CD4-positive, alpha-beta T cell (primary cell): Measurements from ENCODE around the gene C5orf24. TPM values are rescaled to one million over a fixed set of nuclear protein-coding genes. Genes with fewer than 3 reads are reported as not detected.
A peak's percentile ranks its signal among the peaks of the same experiment; 100 is the strongest.

Experiments used
- ATAC-seq: fragments of 200-7000 bp; cut with Tn5 transposase; one replicate; pipeline ENCODE4 v1.10.0; 2022; ENCODE audit warnings: mild to moderate bottlenecking; ENCODE audit not compliant: poor library complexity
- CTCF ChIA-PET: fragments of 350-600 bp; sonication (Branson Sonifier 250); formaldehyde crosslinking; loops from one replicate; lab custom pipeline; 2021; ENCODE audit warnings: antibody characterized with exemption, inconsistent platforms; lab: Charles Lee
- POLR2A ChIA-PET: fragments of 350-600 bp; sonication (Branson Sonifier 250); formaldehyde crosslinking; loops from one replicate; lab custom pipeline; 2021; ENCODE audit warnings: antibody characterized with exemption, inconsistent platforms; lab: Charles Lee
- DNase-seq, 14 experiments: peaks; one replicate each; pipeline ENCODE4 v3.0.0-alpha.2; 2013 to 2020; ENCODE audit warnings: mixed read lengths in 2 of 14
- H3K27ac ChIP-seq, 2 donors: one replicate each; pipeline versions ENCODE4 v1.5.1 to v1.7.0; 2013; ENCODE audit warnings: low read length in 2 of 2, low read depth in 1 of 2, mild to moderate bottlenecking in 1 of 2
- H3K27me3 ChIP-seq, 2 experiments: 1 replicate in 1 of 2; 2 replicates in 1 of 2; pipeline versions ENCODE4 v1.6.1 to v1.7.0; 2013; ENCODE audit warnings: low read length in 2 of 2, control low read depth in 1 of 2, mild to moderate bottlenecking in 1 of 2, moderate library complexity in 1 of 2; ENCODE audit not compliant: insufficient read depth in 2 of 2, control insufficient read depth in 1 of 2
- H3K36me3 ChIP-seq: one replicate; pipeline ENCODE4 v1.6.1; 2013; ENCODE audit warnings: low read length, control low read depth; ENCODE audit not compliant: insufficient read depth
- H3K4me1 ChIP-seq: one replicate; pipeline ENCODE4 v1.6.1; 2013; ENCODE audit warnings: low read length, control low read depth; ENCODE audit not compliant: insufficient read depth
- H3K4me3 ChIP-seq: one replicate; pipeline ENCODE4 v1.5.1; 2013; ENCODE audit warnings: mild to moderate bottlenecking, low read length, moderate library complexity
- H3K9me3 ChIP-seq, 2 experiments: 1 replicate in 1 of 2; 2 replicates in 1 of 2; pipeline versions ENCODE4 v1.6.1 to v1.7.0; 2013; ENCODE audit warnings: low read length in 2 of 2, mild to moderate bottlenecking in 2 of 2, control low read depth in 1 of 2, moderate library complexity in 1 of 2; ENCODE audit not compliant: control insufficient read depth in 1 of 2, insufficient read depth in 1 of 2
- H3K27ac Mint-ChIP-seq: one replicate; pipeline ENCODE4 v1.8.0; 2020; ENCODE audit warnings: mixed read lengths
- H3K27me3 Mint-ChIP-seq: one replicate; pipeline ENCODE4 v1.8.0; 2021; ENCODE audit warnings: mixed read lengths
- H3K36me3 Mint-ChIP-seq: one replicate; pipeline ENCODE4 v1.8.0; 2021; ENCODE audit warnings: low read depth, mixed read lengths
- H3K4me1 Mint-ChIP-seq: one replicate; pipeline ENCODE4 v1.8.0; 2021; ENCODE audit warnings: low read depth, mixed read lengths
- H3K4me3 Mint-ChIP-seq: one replicate; pipeline ENCODE4 v1.8.0; 2020; ENCODE audit warnings: mild to moderate bottlenecking, mixed read lengths
- H3K9me3 Mint-ChIP-seq: one replicate; pipeline ENCODE4 v1.8.0; 2020; ENCODE audit warnings: mixed read lengths
- intact Hi-C, 2 experiments: fragments of 100-400 bp; cut with DNase I in 1 of 2; cut with micrococcal nuclease in 1 of 2; formaldehyde crosslinking; loops; one replicate each; pipeline versions ENCODE4 v1.15.1 to v1.9.0; 2023 to 2025; cut with DNase I, micrococcal nuclease
- total RNA-seq, 174 experiments: library from RNA in 2 of 174; stranded (reverse) in 2 of 174; gene quantifications; one replicate each; pipeline ENCODE4 v1.2.3 and lab custom pipeline; 2021 to 2026
- TF ChIP-seq, protein P1 (sequence below): fragments of 200-600 bp; IDR thresholded peaks from one replicate; pipeline ENCODE4 v1.8.0; 2022; ENCODE audit warnings: antibody characterized with exemption, mild to moderate bottlenecking

Gene C5orf24
- total RNA-seq, 2 experiments from 2014 or later: 34.6 to 36.5 TPM

DNA sequence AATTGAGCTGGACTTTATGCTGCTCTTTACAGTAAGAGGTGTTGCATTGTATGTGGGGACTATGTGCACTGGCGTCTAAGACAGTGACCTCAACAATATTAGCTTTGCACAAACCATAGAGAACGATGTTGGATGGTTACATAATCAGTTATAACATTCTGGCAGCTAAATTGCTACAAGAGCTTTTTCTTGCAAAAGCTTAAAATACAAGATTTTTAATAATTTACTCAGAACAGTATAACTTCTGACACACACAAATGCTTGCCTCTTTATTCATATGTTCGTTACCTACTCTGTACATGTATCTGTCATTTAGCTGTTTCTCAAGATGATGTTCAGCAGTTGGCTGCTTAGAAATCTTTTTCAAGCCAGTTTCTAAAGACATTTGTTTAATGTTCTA, 11.6 kb downstream of the C5orf24 start:
- Histone ChIP-seq H3K4me3 (no peak overlapping the region), H3K36me3 (peaks cover 36% of the 10 kb centered on the region), H3K27me3 (no peaks in the 10 kb centered on the region), H3K9me3 (no peaks in the 10 kb centered on the region), H3K4me1 (peaks cover 4% of the 10 kb centered on the region), H3K27ac (no peak overlapping the region)
- Mint-ChIP-seq H3K36me3 (peaks cover 55% of the 10 kb centered on the region), H3K4me1 (peaks cover 26% of the 10 kb centered on the region), H3K27me3 (no peaks in the 10 kb centered on the region), H3K27ac (no peak overlapping the region), H3K4me3 (no peak overlapping the region), H3K9me3 (no peaks in the 10 kb centered on the region)
- TF ChIP-seq, protein P1, sequence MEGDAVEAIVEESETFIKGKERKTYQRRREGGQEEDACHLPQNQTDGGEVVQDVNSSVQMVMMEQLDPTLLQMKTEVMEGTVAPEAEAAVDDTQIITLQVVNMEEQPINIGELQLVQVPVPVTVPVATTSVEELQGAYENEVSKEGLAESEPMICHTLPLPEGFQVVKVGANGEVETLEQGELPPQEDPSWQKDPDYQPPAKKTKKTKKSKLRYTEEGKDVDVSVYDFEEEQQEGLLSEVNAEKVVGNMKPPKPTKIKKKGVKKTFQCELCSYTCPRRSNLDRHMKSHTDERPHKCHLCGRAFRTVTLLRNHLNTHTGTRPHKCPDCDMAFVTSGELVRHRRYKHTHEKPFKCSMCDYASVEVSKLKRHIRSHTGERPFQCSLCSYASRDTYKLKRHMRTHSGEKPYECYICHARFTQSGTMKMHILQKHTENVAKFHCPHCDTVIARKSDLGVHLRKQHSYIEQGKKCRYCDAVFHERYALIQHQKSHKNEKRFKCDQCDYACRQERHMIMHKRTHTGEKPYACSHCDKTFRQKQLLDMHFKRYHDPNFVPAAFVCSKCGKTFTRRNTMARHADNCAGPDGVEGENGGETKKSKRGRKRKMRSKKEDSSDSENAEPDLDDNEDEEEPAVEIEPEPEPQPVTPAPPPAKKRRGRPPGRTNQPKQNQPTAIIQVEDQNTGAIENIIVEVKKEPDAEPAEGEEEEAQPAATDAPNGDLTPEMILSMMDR: no peak
- DNase-seq (no peak), ATAC-seq (no peak)
- intact Hi-C loops: no loop called here
- ChIA-PET POLR2A (interaction anchor here (1.0 to 1.6 kb wide), 2 partner anchors 12 to 17 kb away, joined by 3 to 7 read pairs; partner anchors contain the start of genes C5orf24 and TXNDC15), CTCF (interaction anchor here (1.2 kb wide), 1 partner anchor 47 kb away, joined by 4 read pairs; the partner anchor contains the start of gene PCBD2)

DNA sequence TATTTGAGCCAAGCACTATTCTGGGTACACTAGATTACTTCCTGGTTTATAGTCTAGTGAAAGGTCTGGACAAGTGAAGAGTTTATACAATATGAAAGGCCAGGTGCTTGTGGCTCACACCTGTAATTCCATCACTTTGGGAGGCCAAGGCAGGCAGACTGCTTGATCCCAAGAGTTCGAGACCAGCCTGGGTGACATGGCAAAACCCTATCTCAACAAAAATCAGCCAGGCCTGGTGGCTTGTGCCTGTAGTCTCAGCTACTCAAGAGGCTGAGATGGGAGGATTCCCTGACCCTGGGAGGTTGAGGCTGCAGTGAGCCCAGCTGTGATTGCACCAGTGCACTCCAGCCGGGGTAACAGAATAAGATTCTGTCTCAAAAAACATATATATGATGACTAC, 18.9 kb downstream of the C5orf24 start:
- Histone ChIP-seq H3K4me3 (no peak overlapping the region), H3K27me3 (no peaks in the 10 kb centered on the region), H3K4me1 (no peaks in the 10 kb centered on the region), H3K36me3 (no peaks in the 10 kb centered on the region), H3K9me3 (no peaks in the 10 kb centered on the region), H3K27ac (no peak overlapping the region)
- POLR2A ChIA-PET: interaction anchor here (1.2 kb wide), 1 partner anchor 9 kb away, joined by 4 read pairs; the partner anchor contains the start of gene TXNDC15
- DNase-seq (no peak), ATAC-seq (no peak)
- intact Hi-C loops: no loop called here
- H3K4me1 Mint-ChIP-seq: no peaks in the 10 kb centered on the region
- no peak overlapping the region for H3K27ac Mint-ChIP-seq
- CTCF ChIA-PET: no interaction called here
- TF ChIP-seq, protein P1: no peak
- no peaks in the 10 kb centered on the region for H3K9me3 Mint-ChIP-seq
- H3K4me3 Mint-ChIP-seq: no peak overlapping the region
- H3K27me3 Mint-ChIP-seq: no peaks in the 10 kb centered on the region
- peaks cover 9% of the 10 kb centered on the region for H3K36me3 Mint-ChIP-seq

DNA sequence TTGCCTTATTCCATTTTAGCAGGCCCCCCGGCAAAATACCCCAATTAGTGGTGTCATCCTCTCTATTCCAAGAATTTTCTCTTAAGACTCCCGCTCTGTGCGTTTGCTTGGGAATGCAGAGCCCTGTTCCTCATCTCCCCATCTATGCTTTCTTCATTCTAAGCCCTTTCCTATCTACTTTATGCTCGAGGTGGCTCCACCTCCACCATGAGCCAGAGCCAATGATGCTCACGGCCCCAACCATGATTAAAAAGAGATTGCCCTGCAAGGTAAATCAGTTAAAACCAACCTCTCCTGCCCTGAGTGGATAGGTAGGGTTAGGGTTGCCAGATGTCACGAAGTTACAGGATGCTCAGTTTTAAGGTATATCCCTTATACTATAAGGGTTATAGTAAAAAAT, 27.7 kb downstream of the C5orf24 start:
- Histone ChIP-seq H3K9me3 (no peaks in the 10 kb centered on the region), H3K4me3 (peak overlapping the region; percentile 68), H3K36me3 (peaks cover 5% of the 10 kb centered on the region), H3K27me3 (no peaks in the 10 kb centered on the region), H3K27ac (peak overlapping the region; percentile 87 to 88), H3K4me1 (peaks cover 39% of the 10 kb centered on the region)
- ChIA-PET POLR2A (interaction anchor here (0.7 to 4.2 kb wide), 15 partner anchors 9 to 696 kb away, joined by 3 to 66 read pairs (median 5); partner anchors contain the start of genes C5orf24, CAMLG, DDX46 and PCBD2), CTCF (interaction anchor here (1.0 to 2.1 kb wide), 4 partner anchors 15 to 115 kb away, joined by 3 to 20 read pairs (median 4); partner anchors contain the start of genes C5orf24, DDX46 and PCBD2)
- Mint-ChIP-seq H3K4me3 (peak overlapping the region; percentile 96), H3K27me3 (no peaks in the 10 kb centered on the region), H3K36me3 (peaks cover 17% of the 10 kb centered on the region), H3K9me3 (no peaks in the 10 kb centered on the region), H3K4me1 (peaks cover 38% of the 10 kb centered on the region), H3K27ac (peak overlapping the region; percentile 93)
- intact Hi-C loops: loop anchor here in 1 of 2 experiments (1.0 kb wide), 1 partner anchor 27 kb away; no protein-coding TSS in a partner anchor
- TF ChIP-seq, protein P1: no peak
- DNase-seq: peak in 7 of 14 experiments; percentile 4 to 61 (median 19)
- ATAC-seq: peak; percentile 36
